Mucosa of rectum (tissue), 2 donors: ENCODE measurements around the gene NAV1.

Source experiments
- H3K27ac ChIP-seq, 2 donors: one replicate each; pipeline ENCODE4 v1.7.0; 2013; ENCODE audit warnings: inconsistent platforms in 2 of 2, low read depth in 2 of 2, low read length in 2 of 2
- H3K27me3 ChIP-seq, 2 donors: one replicate each; pipeline ENCODE4 v1.7.0; 2013; ENCODE audit warnings: low read length in 2 of 2; ENCODE audit not compliant: control insufficient read depth in 2 of 2, insufficient read depth in 2 of 2
- H3K36me3 ChIP-seq, 2 donors: one replicate each; pipeline ENCODE4 v1.7.0; 2013; ENCODE audit warnings: low read length in 2 of 2; ENCODE audit not compliant: control insufficient read depth in 2 of 2, insufficient read depth in 2 of 2
- H3K4me1 ChIP-seq, 2 donors: one replicate each; pipeline ENCODE4 v1.7.0; 2013; ENCODE audit warnings: low read length in 2 of 2, mild to moderate bottlenecking in 1 of 2; ENCODE audit not compliant: control insufficient read depth in 2 of 2, insufficient read depth in 2 of 2
- H3K4me3 ChIP-seq, 2 donors: one replicate each; pipeline ENCODE4 v1.7.0; 2013; ENCODE audit warnings: low read length in 2 of 2
- H3K9ac ChIP-seq, 2 donors: one replicate each; pipeline ENCODE4 v1.7.0; 2013; ENCODE audit warnings: low read length in 2 of 2, low read depth in 1 of 2, mild to moderate bottlenecking in 1 of 2
- H3K9me3 ChIP-seq, 2 donors: one replicate each; pipeline ENCODE4 v1.7.0; 2013; ENCODE audit warnings: low read length in 2 of 2; ENCODE audit not compliant: control insufficient read depth in 2 of 2
- donor health status: healthy.
- donor health status: Normal muscosa, but diverticular disease.

Gene NAV1

GRCh38 chr1:201511396-201511940, 27.5 kb upstream of the NAV1 start:
- H3K27me3 ChIP-seq, result no peaks in the 10 kb centered on the region
- peaks cover 0 to 2% of the 10 kb centered on the region in 2 donors for H3K36me3 ChIP-seq
- H3K9ac ChIP-seq, result peak overlapping the region in 1 of 2 donors; percentile 52
- H3K4me3 ChIP-seq, result no peak overlapping the region
- peaks cover 17 to 20% of the 10 kb centered on the region in 2 donors for H3K4me1 ChIP-seq
- H3K27ac ChIP-seq, result peak overlapping the region; percentile 63 to 73
- H3K9me3 ChIP-seq, result no peaks in the 10 kb centered on the region

- Histone ChIP-seq H3K27me3 (no peaks in the 10 kb centered on the region), H3K9ac (peak overlapping the region in 1 of 2 donors; percentile 52), H3K36me3 (peaks cover 0 to 2% of the 10 kb centered on the region in 2 donors), H3K4me1 (peaks cover 17 to 20% of the 10 kb centered on the region in 2 donors), H3K27ac (peak overlapping the region; percentile 63 to 73), H3K9me3 (no peaks in the 10 kb centered on the region), H3K4me3 (peak overlapping the region in 1 of 2 donors; percentile 22)
Observed at GRCh38 chr1:201511941-201512539, 26.9 kb upstream of the NAV1 start.

GRCh38 chr1:201513498-201514243, 25.3 kb upstream of the NAV1 start:
- H3K9ac ChIP-seq, result no peak overlapping the region
- H3K27me3 ChIP-seq, result no peaks in the 10 kb centered on the region
- H3K4me3 ChIP-seq, result no peak overlapping the region
- no peaks in the 10 kb centered on the region for H3K9me3 ChIP-seq
- no peak overlapping the region for H3K27ac ChIP-seq
- peaks cover 9 to 14% of the 10 kb centered on the region in 2 donors for H3K4me1 ChIP-seq
- H3K36me3 ChIP-seq, result peaks cover 0 to 2% of the 10 kb centered on the region in 2 donors

GRCh38 chr1:201514466-201514865, 24.5 kb upstream of the NAV1 start:
- Histone ChIP-seq H3K27ac (no peak overlapping the region), H3K4me3 (no peak overlapping the region), H3K27me3 (no peaks in the 10 kb centered on the region), H3K4me1 (peaks cover 9 to 14% of the 10 kb centered on the region in 2 donors), H3K9me3 (no peaks in the 10 kb centered on the region), H3K9ac (no peak overlapping the region), H3K36me3 (no peaks in the 10 kb centered on the region)

GRCh38 chr1:201515062-201515750, 23.7 kb upstream of the NAV1 start:
- Histone ChIP-seq H3K4me1 (peaks cover 9 to 14% of the 10 kb centered on the region in 2 donors), H3K9ac (no peak overlapping the region), H3K9me3 (no peaks in the 10 kb centered on the region), H3K27me3 (no peaks in the 10 kb centered on the region), H3K27ac (no peak overlapping the region), H3K4me3 (no peak overlapping the region), H3K36me3 (no peaks in the 10 kb centered on the region)

- Histone ChIP-seq H3K27ac (no peak overlapping the region), H3K27me3 (no peaks in the 10 kb centered on the region), H3K4me1 (peaks cover 9 to 14% of the 10 kb centered on the region in 2 donors), H3K9ac (no peak overlapping the region), H3K4me3 (no peak overlapping the region), H3K9me3 (no peaks in the 10 kb centered on the region), H3K36me3 (no peaks in the 10 kb centered on the region)
Observed at GRCh38 chr1:201515895-201516294, 23.0 kb upstream of the NAV1 start.

GRCh38 chr1:201516511-201517127, 22.3 kb upstream of the NAV1 start:
- no peak overlapping the region for H3K27ac ChIP-seq

GRCh38 chr1:201517631-201518030, 21.3 kb upstream of the NAV1 start:
- Histone ChIP-seq H3K4me3 (no peak overlapping the region), H3K9me3 (no peaks in the 10 kb centered on the region), H3K36me3 (no peaks in the 10 kb centered on the region), H3K9ac (no peak overlapping the region), H3K27ac (no peak overlapping the region), H3K4me1 (peaks cover 3 to 7% of the 10 kb centered on the region in 2 donors), H3K27me3 (no peaks in the 10 kb centered on the region)

More at GRCh38 chr1:201516511-201517127, 22.3 kb upstream of the NAV1 start:
- H3K4me3 ChIP-seq, result no peak overlapping the region
- H3K9me3 ChIP-seq, result no peaks in the 10 kb centered on the region
- H3K27me3 ChIP-seq, result no peaks in the 10 kb centered on the region
- H3K4me1 ChIP-seq, result peaks cover 9 to 14% of the 10 kb centered on the region in 2 donors
- H3K36me3 ChIP-seq, result no peaks in the 10 kb centered on the region
- H3K9ac ChIP-seq, result no peak overlapping the region

- no peak overlapping the region for H3K4me3 ChIP-seq
- no peak overlapping the region for H3K9ac ChIP-seq
- no peaks in the 10 kb centered on the region for H3K9me3 ChIP-seq
- H3K27me3 ChIP-seq, result no peaks in the 10 kb centered on the region
- H3K27ac ChIP-seq, result no peak overlapping the region
- H3K36me3 ChIP-seq, result no peaks in the 10 kb centered on the region
- H3K4me1 ChIP-seq, result peaks cover 0 to 4% of the 10 kb centered on the region in 2 donors
Observed at GRCh38 chr1:201518071-201518470, 20.9 kb upstream of the NAV1 start.
